HepG2 (cell line): Measurements from ENCODE around the gene PSMA7. TPM values are rescaled to one million over a fixed set of nuclear protein-coding genes. Genes with fewer than 3 reads are reported as not detected.

ENCODE experiments used
- ASH2L ChIP-seq: fragments of 300-600, 200-600 bp; sonication (generic); IDR thresholded peaks from 2 replicates; pipeline ENCODE4 v1.7.0; 2017; ENCODE audit warnings: low read depth, mild to moderate bottlenecking, moderate library complexity, mixed read lengths, low read length; ENCODE audit not compliant: insufficient read length
- FOXK2 ChIP-seq: fragments of 450-650 bp; IDR thresholded peaks from 2 replicates; pipeline ENCODE4 v1.6.1; 2016
- MIER2 ChIP-seq: IDR thresholded peaks from 2 replicates; pipeline ENCODE4 v1.6.1; 2016; ENCODE audit warnings: missing biosample characterization, missing genetic modification reagents
- SMAD3 ChIP-seq: sonication (generic); formaldehyde crosslinking; IDR thresholded peaks from 2 replicates; pipeline ENCODE4 v1.4.0; 2020; ENCODE audit warnings: missing genetic modification reagents
- TBX2 ChIP-seq: sonication (generic); formaldehyde crosslinking; IDR thresholded peaks from 2 replicates; pipeline ENCODE4 v1.5.0; 2020; ENCODE audit warnings: missing genetic modification reagents, mild to moderate bottlenecking, borderline replicate concordance
- ZFP36L1 ChIP-seq: sonication (generic); formaldehyde crosslinking; IDR thresholded peaks from 2 replicates; pipeline ENCODE4 v1.8.0; 2022; ENCODE audit warnings: mild to moderate bottlenecking, missing genetic modification reagents, moderate library complexity
- ZNF121 ChIP-seq: sonication (generic); formaldehyde crosslinking; IDR thresholded peaks from 2 replicates; pipeline ENCODE4 v1.5.0; 2020; ENCODE audit warnings: mild to moderate bottlenecking, missing genetic modification reagents
- ZNF296 ChIP-seq: sonication (generic); formaldehyde crosslinking; conservative IDR thresholded peaks from 2 replicates; pipeline ENCODE4 v1.5.0; 2020; ENCODE audit warnings: mild to moderate bottlenecking, missing genetic modification reagents
- ZNF446 ChIP-seq: sonication (generic); formaldehyde crosslinking; IDR thresholded peaks from 2 replicates; pipeline ENCODE4 v1.5.0; 2020; ENCODE audit warnings: mild to moderate bottlenecking, missing genetic modification reagents
- ZNF484 ChIP-seq: sonication (generic); formaldehyde crosslinking; IDR thresholded peaks from 2 replicates; pipeline ENCODE4 v1.5.1; 2020; ENCODE audit warnings: mild to moderate bottlenecking, low read depth, missing genetic modification reagents, borderline replicate concordance
- ZNF557 ChIP-seq: sonication (generic); formaldehyde crosslinking; IDR thresholded peaks from 2 replicates; pipeline ENCODE4 v1.4.0; 2020; ENCODE audit warnings: missing genetic modification reagents
- ZNF598 ChIP-seq: sonication (generic); formaldehyde crosslinking; IDR thresholded peaks from 2 replicates; pipeline ENCODE4 v1.5.1; 2020; ENCODE audit warnings: mild to moderate bottlenecking, missing genetic modification reagents, borderline replicate concordance
- ZNF724P ChIP-seq: sonication (generic); formaldehyde crosslinking; IDR thresholded peaks from 2 replicates; pipeline ENCODE4 v1.8.0; 2022; ENCODE audit warnings: missing genetic modification reagents, borderline replicate concordance
- polyA plus RNA-seq, 8 experiments: library from polyadenylated mRNA; depleted of rRNA in 3 of 8; stranded (reverse) in 7 of 8; unstranded in 1 of 8; fragments of >200 nt; fragmentation: Illumina TruSeq in 4 of 8; extraction: Trizol in 4 of 8; gene quantifications; 2 replicates each; pipeline versions ENCODE4 v1.2.1 to v1.2.3, GENCODE V29; 2011 to 2016; ENCODE audit warnings: low read depth in 4 of 8, missing spikeins in 1 of 8, mixed read lengths in 1 of 8; ENCODE audit not compliant: insufficient read depth in 1 of 8
- total RNA-seq, 5 experiments: library from RNA; depleted of rRNA; stranded (reverse); fragments of >200 nt; fragmentation: Illumina TruSeq; extraction: Trizol; gene quantifications; 2 replicates each; pipeline ENCODE4 v1.2.3, GENCODE V29; 2016; ENCODE audit warnings: low read depth in 1 of 5
- TF ChIP-seq, protein P1 (sequence below): sonication (generic); formaldehyde crosslinking; IDR thresholded peaks from 2 replicates; pipeline ENCODE4 v1.4.0; 2020; ENCODE audit warnings: mild to moderate bottlenecking, missing genetic modification reagents, borderline replicate concordance
- TF ChIP-seq, protein P2 (sequence below): sonication (generic); formaldehyde crosslinking; IDR thresholded peaks from 2 replicates; pipeline ENCODE4 v1.5.0; 2020; ENCODE audit warnings: missing genetic modification reagents
- TF ChIP-seq, protein P3 (sequence below): sonication (generic); formaldehyde crosslinking; conservative IDR thresholded peaks from 2 replicates; pipeline ENCODE4 v1.8.0; 2022; ENCODE audit warnings: mild to moderate bottlenecking, moderate library complexity, missing genetic modification reagents
- TF ChIP-seq, protein P4 (sequence below): IDR thresholded peaks from 2 replicates; pipeline ENCODE4 v1.6.1; 2016; ENCODE audit warnings: mild to moderate bottlenecking
- TF ChIP-seq, protein P5 (sequence below): sonication (generic); IDR thresholded peaks from 2 replicates; pipeline ENCODE4 v1.6.1; 2016; ENCODE audit warnings: low read depth, borderline replicate concordance
- TF ChIP-seq, protein P6 (sequence below): fragments of 450-650 bp; IDR thresholded peaks from 2 replicates; pipeline ENCODE4 v1.6.1; 2016
- TF ChIP-seq, protein P7 (sequence below): sonication (generic); formaldehyde crosslinking; IDR thresholded peaks from 2 replicates; pipeline ENCODE4 v1.4.0; 2020; ENCODE audit warnings: missing genetic modification reagents, low read depth, mild to moderate bottlenecking, borderline replicate concordance

Gene PSMA7
- total and polyA plus RNA-seq, 2 of the 13 experiments (the other 11 are each of a cell fraction or from before 2014, with no cell fraction given), result 531 to 631 TPM

DNA sequence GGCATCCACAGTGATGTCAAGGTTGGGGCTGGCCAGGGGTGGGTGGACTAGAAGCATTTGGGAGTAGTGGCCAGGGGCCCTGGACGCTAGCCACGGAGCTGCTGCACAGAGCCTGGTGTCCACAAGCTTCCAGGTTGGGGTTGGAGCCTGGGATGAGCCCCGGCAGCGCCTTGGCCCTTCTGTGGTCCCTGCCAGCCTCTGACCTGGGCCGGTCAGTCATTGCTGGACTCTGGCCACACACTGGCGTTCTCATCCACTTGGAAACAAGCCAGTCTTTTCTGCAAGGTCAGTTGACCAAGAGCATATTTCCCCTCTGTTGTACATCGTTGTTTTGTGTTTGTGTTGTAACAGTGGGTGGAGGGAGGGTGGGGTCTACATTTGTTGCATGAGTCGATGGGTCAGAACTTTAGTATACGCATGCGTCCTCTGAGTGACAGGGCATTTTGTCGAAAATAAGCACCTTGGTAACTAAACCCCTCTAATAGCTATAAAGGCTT, 8.4 kb downstream of the PSMA7 start (continued):
- TF ChIP-seq TBX2 (CRISPR knock-in tag), result peak; percentile 50; the same call in 1 of the 2 replicates
- TF ChIP-seq, protein P1, sequence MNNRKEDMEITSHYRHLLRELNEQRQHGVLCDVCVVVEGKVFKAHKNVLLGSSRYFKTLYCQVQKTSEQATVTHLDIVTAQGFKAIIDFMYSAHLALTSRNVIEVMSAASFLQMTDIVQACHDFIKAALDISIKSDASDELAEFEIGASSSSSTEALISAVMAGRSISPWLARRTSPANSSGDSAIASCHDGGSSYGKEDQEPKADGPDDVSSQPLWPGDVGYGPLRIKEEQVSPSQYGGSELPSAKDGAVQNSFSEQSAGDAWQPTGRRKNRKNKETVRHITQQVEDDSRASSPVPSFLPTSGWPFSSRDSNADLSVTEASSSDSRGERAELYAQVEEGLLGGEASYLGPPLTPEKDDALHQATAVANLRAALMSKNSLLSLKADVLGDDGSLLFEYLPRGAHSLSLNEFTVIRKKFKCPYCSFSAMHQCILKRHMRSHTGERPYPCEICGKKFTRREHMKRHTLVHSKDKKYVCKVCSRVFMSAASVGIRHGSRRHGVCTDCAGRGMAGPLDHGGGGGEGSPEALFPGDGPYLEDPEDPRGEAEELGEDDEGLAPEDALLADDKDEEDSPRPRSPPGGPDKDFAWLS (CRISPR knock-in tag), result no peak
- peak; percentile 37 for TF ChIP-seq ASH2L
- TF ChIP-seq ZNF724P, result 0 out of 2 replicates have a peak, but pooled peaks have one; percentile 35
- TF ChIP-seq, protein P2, sequence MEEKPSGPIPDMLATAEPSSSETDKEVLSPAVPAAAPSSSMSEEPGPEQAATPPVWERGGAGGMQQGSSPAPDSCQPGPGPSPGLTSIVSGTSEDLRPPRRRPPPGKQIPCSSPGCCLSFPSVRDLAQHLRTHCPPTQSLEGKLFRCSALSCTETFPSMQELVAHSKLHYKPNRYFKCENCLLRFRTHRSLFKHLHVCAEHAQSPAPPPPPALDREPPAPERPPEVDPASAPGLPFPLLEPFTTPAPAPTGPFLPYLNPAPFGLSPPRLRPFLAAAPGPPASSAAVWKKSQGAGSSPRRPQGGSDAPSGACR (CRISPR knock-in tag), result peak; percentile 80; the same call in 1 of the 2 replicates
- TF ChIP-seq, protein P3, sequence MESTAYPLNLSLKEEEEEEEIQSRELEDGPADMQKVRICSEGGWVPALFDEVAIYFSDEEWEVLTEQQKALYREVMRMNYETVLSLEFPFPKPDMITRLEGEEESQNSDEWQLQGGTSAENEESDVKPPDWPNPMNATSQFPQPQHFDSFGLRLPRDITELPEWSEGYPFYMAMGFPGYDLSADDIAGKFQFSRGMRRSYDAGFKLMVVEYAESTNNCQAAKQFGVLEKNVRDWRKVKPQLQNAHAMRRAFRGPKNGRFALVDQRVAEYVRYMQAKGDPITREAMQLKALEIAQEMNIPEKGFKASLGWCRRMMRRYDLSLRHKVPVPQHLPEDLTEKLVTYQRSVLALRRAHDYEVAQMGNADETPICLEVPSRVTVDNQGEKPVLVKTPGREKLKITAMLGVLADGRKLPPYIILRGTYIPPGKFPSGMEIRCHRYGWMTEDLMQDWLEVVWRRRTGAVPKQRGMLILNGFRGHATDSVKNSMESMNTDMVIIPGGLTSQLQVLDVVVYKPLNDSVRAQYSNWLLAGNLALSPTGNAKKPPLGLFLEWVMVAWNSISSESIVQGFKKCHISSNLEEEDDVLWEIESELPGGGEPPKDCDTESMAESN (CRISPR knock-in tag), result 0 out of 2 replicates have a peak, but pooled peaks have one; percentile 40
- no peak for TF ChIP-seq ZNF484 (CRISPR knock-in tag)
- TF ChIP-seq, protein P4, sequence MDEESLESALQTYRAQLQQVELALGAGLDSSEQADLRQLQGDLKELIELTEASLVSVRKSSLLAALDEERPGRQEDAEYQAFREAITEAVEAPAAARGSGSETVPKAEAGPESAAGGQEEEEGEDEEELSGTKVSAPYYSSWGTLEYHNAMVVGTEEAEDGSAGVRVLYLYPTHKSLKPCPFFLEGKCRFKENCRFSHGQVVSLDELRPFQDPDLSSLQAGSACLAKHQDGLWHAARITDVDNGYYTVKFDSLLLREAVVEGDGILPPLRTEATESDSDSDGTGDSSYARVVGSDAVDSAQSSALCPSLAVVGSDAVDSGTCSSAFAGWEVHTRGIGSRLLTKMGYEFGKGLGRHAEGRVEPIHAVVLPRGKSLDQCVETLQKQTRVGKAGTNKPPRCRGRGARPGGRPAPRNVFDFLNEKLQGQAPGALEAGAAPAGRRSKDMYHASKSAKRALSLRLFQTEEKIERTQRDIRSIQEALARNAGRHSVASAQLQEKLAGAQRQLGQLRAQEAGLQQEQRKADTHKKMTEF (CRISPR knock-in tag), result peak; percentile 66
- TF ChIP-seq ZFP36L1 (CRISPR knock-in tag), result peak; percentile 79; the same call in 1 of the 2 replicates
- 0 out of 2 replicates have a peak, but pooled peaks have one; percentile 59 for TF ChIP-seq ZNF557 (CRISPR knock-in tag)
- TF ChIP-seq MIER2 (CRISPR knock-in tag), result peak; percentile 35; the same call in 1 of the 2 replicates
- TF ChIP-seq, protein P5, sequence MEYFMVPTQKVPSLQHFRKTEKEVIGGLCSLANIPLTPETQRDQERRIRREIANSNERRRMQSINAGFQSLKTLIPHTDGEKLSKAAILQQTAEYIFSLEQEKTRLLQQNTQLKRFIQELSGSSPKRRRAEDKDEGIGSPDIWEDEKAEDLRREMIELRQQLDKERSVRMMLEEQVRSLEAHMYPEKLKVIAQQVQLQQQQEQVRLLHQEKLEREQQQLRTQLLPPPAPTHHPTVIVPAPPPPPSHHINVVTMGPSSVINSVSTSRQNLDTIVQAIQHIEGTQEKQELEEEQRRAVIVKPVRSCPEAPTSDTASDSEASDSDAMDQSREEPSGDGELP, result peak; percentile 18; the same call in 1 of the 2 replicates
- TF ChIP-seq ZNF121 (CRISPR knock-in tag), result peak; percentile 41; the same call in 1 of the 2 replicates
- TF ChIP-seq SMAD3 (CRISPR knock-in tag), result peak; percentile 67; the same call in 1 of the 2 replicates
- TF ChIP-seq, protein P6, sequence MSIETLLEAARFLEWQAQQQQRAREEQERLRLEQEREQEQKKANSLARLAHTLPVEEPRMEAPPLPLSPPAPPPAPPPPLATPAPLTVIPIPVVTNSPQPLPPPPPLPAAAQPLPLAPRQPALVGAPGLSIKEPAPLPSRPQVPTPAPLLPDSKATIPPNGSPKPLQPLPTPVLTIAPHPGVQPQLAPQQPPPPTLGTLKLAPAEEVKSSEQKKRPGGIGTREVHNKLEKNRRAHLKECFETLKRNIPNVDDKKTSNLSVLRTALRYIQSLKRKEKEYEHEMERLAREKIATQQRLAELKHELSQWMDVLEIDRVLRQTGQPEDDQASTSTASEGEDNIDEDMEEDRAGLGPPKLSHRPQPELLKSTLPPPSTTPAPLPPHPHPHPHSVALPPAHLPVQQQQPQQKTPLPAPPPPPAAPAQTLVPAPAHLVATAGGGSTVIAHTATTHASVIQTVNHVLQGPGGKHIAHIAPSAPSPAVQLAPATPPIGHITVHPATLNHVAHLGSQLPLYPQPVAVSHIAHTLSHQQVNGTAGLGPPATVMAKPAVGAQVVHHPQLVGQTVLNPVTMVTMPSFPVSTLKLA, result peak; percentile 28
- TF ChIP-seq, protein P7, sequence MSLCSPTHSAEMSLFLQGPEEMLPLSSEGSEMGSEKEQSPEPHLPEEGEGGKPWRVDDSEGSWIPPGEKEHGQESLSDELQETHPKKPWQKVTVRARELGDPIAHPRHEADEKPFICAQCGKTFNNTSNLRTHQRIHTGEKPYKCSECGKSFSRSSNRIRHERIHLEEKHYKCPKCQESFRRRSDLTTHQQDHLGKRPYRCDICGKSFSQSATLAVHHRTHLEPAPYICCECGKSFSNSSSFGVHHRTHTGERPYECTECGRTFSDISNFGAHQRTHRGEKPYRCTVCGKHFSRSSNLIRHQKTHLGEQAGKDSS (CRISPR knock-in tag), result peak; percentile 24; the same call in 1 of the 2 replicates
- peak; percentile 86; the same call in 1 of the 2 replicates for TF ChIP-seq ZNF296 (CRISPR knock-in tag)
- no peak for TF ChIP-seq ZNF598 (CRISPR knock-in tag)
- no peak for TF ChIP-seq ZNF446 (CRISPR knock-in tag)
- peak; percentile 72 for TF ChIP-seq FOXK2
